Measurements from ENCODE around the gene CNTN1.

DNA sequence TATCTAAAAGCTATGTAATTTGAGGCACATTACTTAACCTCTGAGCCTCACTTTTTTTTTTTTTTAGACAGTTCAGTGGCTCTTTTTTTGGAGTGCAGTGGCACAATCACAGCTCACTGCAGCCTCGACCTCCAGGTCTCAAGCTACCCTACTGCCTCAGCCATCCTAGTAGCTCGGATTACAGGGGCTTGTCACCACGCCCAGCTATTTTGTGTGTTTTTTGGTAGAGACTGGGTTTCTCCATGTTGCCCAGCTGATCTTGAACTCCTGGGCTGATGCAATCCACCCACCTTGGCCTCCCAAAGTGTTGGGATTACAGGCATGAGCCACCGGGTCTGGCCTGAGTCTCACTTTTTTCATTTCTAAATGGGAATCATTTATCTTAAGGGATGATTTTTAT lies 303.9 kb downstream of the CNTN1 start:
- TF ChIP-seq POLR2A (IDR thresholded peaks at IDR 0.05; ENCODE audit: low read depth, low read length) (no peak), RFX5 (IDR thresholded peaks at IDR 0.05; ENCODE audit: low read depth, low read length) (no peak), YBX1 (IDR thresholded peaks at IDR 0.05) (no peak), BHLHE40 (IDR thresholded peaks at IDR 0.05; ENCODE audit: borderline replicate concordance in 1 of 2, low read depth in 2 of 2, low read length in 1 of 2) (no peak), EZH2 (IDR thresholded peaks at IDR 0.05; ENCODE audit: borderline replicate concordance, control insufficient read depth, low read depth, low read length) (no peak), JUND (IDR thresholded peaks at IDR 0.05; ENCODE audit: low read depth, low read length) (no peak), MTA3 (IDR thresholded peaks at IDR 0.05; ENCODE audit: borderline replicate concordance, low read length) (no peak)
- TF ChIP-seq, protein P1, sequence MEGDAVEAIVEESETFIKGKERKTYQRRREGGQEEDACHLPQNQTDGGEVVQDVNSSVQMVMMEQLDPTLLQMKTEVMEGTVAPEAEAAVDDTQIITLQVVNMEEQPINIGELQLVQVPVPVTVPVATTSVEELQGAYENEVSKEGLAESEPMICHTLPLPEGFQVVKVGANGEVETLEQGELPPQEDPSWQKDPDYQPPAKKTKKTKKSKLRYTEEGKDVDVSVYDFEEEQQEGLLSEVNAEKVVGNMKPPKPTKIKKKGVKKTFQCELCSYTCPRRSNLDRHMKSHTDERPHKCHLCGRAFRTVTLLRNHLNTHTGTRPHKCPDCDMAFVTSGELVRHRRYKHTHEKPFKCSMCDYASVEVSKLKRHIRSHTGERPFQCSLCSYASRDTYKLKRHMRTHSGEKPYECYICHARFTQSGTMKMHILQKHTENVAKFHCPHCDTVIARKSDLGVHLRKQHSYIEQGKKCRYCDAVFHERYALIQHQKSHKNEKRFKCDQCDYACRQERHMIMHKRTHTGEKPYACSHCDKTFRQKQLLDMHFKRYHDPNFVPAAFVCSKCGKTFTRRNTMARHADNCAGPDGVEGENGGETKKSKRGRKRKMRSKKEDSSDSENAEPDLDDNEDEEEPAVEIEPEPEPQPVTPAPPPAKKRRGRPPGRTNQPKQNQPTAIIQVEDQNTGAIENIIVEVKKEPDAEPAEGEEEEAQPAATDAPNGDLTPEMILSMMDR (IDR thresholded peaks at IDR 0.05 in 2 of 3, conservative IDR thresholded peaks at IDR 0.05 in 1 of 3; ENCODE audit: control insufficient read depth in 2 of 3, extremely low read depth in 1 of 3, insufficient read depth in 1 of 3, low read depth in 3 of 3, low read length in 3 of 3): no peak
- TF ChIP-seq, protein P2, sequence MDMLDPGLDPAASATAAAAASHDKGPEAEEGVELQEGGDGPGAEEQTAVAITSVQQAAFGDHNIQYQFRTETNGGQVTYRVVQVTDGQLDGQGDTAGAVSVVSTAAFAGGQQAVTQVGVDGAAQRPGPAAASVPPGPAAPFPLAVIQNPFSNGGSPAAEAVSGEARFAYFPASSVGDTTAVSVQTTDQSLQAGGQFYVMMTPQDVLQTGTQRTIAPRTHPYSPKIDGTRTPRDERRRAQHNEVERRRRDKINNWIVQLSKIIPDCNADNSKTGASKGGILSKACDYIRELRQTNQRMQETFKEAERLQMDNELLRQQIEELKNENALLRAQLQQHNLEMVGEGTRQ (IDR thresholded peaks at IDR 0.05; ENCODE audit: borderline replicate concordance, low read depth, low read length): no peak
- TF ChIP-seq, protein P3, sequence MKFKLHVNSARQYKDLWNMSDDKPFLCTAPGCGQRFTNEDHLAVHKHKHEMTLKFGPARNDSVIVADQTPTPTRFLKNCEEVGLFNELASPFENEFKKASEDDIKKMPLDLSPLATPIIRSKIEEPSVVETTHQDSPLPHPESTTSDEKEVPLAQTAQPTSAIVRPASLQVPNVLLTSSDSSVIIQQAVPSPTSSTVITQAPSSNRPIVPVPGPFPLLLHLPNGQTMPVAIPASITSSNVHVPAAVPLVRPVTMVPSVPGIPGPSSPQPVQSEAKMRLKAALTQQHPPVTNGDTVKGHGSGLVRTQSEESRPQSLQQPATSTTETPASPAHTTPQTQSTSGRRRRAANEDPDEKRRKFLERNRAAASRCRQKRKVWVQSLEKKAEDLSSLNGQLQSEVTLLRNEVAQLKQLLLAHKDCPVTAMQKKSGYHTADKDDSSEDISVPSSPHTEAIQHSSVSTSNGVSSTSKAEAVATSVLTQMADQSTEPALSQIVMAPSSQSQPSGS (IDR thresholded peaks at IDR 0.05; ENCODE audit: low read length): no peak
